ENCODE measurements around the gene AHCYL2.
"Not testable (repeated sequence)": the region's sequence is repeated elsewhere in the genome, so short reads cannot be mapped to it uniquely, and the experiment has no call there.

The AHCYL2 gene

DNA sequence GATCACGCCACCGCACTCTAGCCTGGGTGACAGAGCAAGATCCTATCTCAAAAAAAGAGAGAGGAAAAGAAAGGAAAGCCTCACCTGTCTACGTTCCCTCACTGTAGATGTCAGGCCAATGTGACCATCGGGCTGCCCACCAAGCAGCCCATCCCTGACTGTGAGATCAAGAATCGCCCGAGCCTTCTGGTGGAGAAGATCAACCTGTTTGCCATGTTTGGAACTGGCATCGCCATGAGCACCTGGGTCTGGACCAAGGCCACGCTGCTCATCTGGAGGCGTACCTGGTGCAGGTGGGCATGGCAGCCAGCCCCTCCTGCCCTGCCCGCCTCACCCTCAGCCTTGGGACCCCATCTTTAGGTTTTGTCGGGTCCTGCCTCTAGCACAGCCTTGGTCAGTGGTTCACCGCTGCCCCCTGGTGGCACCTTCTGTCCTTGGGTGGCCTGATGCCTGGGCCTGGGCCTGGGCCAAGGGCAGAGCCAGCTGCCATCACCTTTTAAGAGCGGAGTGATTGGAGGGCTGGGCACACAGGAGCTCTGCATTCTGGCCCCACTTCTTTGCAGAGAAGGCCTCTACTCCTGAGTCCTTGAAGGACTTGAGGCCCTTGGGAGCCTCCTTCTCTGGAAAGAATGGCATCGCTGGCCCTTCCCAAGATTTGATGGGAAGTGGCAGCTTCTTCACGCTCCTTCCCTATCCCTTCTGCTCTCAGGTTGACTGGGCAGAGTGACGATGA, 14.4 kb upstream of the AHCYL2 start:
- no peak for TF ChIP-seq POLR2A (IDR thresholded peaks at IDR 0.05; ENCODE audit: low read depth, low read length)
- TF ChIP-seq POLR2AphosphoS5 (IDR thresholded peaks at IDR 0.05; ENCODE audit: low read depth, low read length), result no peak
- no peak for TF ChIP-seq TAF1 (IDR thresholded peaks at IDR 0.05; ENCODE audit: borderline replicate concordance, low read depth, low read length)
- peak; percentile 96 for FAIRE-seq
- peak; percentile 92 for DNase-seq (ENCODE audit: insufficient read length)

DNA sequence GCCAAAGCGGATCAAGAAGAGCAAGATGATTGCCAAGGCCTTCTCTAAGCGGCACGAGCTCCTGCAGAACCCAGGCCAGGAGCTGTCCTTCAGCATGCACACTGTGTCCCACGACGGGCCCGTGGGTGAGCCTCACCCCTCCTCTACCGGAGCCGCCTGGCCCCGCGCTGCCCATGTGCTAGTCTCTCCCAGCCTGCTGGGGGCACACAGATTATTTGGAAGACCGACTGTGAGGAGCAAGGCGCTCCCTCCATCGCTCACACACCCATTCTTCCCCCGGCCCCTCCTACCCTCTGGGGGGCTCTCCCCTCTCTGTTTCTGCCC, 13.9 kb upstream of the AHCYL2 start:
- FAIRE-seq, result no peak
- TF ChIP-seq POLR2A (IDR thresholded peaks at IDR 0.05; ENCODE audit: low read depth, low read length), result no peak
- TF ChIP-seq POLR2AphosphoS5 (IDR thresholded peaks at IDR 0.05; ENCODE audit: low read depth, low read length), result no peak
- TF ChIP-seq TAF1 (IDR thresholded peaks at IDR 0.05; ENCODE audit: borderline replicate concordance, low read depth, low read length), result no peak

DNA sequence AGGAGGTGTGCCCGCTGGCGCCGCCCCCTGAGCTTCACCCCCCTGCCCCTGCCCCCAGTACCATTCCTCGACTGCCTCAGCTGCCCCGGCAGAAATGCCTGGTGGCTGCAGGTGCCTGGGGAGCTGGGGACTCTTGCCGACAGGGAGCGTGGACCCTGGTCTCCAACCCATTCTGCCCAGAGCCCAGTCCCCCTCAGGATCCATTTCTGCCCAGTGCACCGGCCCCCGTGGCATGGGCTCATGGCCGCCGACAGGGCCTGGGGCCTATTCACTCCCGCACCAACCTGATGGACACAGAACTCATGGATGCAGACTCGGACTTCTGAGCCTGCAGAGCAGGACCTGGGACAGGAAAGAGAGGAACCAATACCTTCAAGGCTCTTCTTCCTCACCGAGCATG, 12.7 kb upstream of the AHCYL2 start:
- no peak for FAIRE-seq
- TF ChIP-seq POLR2A (IDR thresholded peaks at IDR 0.05; ENCODE audit: low read depth, low read length) (no peak), TAF1 (IDR thresholded peaks at IDR 0.05; ENCODE audit: borderline replicate concordance, low read depth, low read length) (no peak), POLR2AphosphoS5 (IDR thresholded peaks at IDR 0.05; ENCODE audit: low read depth, low read length) (no peak)

More for the DNA sequence above, 13.9 kb upstream of the AHCYL2 start:
- no peak for DNase-seq (ENCODE audit: insufficient read length)

DNA sequence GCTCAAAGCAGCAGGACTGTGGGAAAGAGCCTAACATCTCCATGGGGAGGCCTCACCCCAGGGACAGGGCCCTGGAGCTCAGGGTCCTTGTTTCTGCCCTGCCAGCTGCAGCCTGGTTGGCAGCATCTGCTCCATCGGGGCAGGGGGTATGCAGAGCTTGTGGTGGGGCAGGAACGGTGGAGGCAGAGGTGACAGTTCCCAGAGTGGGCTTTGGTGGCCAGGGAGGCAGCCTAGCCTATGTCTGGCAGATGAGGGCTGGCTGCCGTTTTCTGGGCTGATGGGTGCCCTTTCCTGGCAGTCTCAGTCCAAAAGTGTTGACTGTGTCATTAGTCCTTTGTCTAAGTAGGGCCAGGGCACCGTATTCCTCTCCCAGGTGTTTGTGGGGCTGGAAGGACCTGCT, 12.2 kb upstream of the AHCYL2 start:
- no peak for FAIRE-seq
- no peak for DNase-seq (ENCODE audit: insufficient read length)

More for the DNA sequence above, 12.7 kb upstream of the AHCYL2 start:
- DNase-seq (ENCODE audit: insufficient read length), result no peak

DNA sequence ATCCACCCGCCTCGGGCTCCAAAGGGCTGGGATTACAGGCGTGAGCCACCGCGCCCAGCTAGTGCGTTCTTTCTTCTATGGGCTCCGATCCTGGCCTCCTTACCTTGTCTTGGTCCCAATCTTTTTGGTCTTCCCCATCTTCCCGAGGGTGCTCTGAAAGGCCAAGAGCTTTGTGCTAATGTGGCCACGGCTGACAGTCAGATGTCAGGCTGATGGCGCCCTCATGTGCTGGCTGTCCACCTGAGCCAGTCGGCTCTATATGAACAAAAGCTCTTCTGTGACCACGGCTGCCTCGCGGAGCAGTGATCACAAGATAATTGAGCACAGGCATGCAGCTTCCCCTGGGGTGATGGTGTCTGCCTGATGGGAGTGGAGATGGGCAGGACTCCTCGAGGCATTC, 11.0 kb upstream of the AHCYL2 start:
- DNase-seq (ENCODE audit: insufficient read length) (no peak), FAIRE-seq (no peak)
- no peak for TF ChIP-seq POLR2AphosphoS5 (IDR thresholded peaks at IDR 0.05; ENCODE audit: low read depth, low read length)
- TF ChIP-seq TAF1 (IDR thresholded peaks at IDR 0.05; ENCODE audit: borderline replicate concordance, low read depth, low read length), result no peak
- no peak for TF ChIP-seq POLR2A (IDR thresholded peaks at IDR 0.05; ENCODE audit: low read depth, low read length)

More for the DNA sequence above, 12.2 kb upstream of the AHCYL2 start:
- no peak for TF ChIP-seq TAF1 (IDR thresholded peaks at IDR 0.05; ENCODE audit: borderline replicate concordance, low read depth, low read length)
- no peak for TF ChIP-seq POLR2A (IDR thresholded peaks at IDR 0.05; ENCODE audit: low read depth, low read length)
- no peak for TF ChIP-seq POLR2AphosphoS5 (IDR thresholded peaks at IDR 0.05; ENCODE audit: low read depth, low read length)

DNA sequence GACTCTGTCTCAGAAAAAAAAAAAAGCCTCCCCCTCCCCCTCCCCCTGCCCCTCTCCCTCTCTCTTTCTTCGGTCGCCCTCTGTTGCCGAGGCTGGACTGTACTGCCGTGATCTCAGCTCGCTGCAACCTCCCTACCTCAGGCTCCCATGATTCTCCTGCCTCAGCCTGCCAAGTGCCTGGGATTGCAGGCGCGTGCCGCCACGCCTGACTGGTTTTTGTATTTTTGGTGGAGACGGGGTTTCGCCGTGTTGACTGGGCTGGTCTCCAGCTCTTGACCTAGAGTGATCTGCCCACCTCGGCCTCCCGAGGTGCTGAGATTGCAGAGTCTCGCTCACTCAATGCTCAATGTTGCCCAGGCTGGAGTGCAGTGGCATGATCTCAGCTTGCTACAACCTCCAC, 9.1 kb upstream of the AHCYL2 start:
- not testable (repeated sequence) for FAIRE-seq; DNase-seq (ENCODE audit: insufficient read length)

DNA sequence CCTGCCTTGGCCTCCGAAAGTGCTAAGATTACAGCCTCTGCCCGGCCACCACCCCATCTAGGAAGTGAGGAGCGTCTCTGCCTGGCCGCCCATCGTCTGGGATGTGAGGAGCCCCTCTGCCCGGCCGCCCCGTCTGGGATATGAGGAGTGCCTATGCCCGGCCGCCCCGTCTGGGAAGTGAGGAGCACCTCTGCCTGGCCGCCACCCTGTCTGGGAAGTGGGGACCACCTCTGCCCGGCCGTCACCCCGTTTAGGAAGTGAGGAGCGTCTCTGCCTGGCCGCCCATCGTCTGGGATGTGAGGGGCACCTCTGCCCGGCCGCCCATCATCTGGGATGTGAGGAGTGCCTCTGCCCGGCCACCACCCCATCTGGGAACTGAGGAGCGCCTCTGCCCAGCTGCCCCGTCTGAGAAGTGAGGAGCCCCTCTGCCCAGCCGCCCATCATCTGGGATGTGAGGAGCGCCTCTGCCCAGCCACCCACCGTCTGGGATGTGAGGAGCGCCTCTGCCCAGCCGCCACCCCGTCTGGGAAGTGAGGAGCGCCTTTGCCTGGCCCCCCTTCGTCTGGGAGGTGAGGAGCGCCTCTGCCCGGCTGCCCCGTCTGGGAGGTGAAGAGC, 8.6 kb upstream of the AHCYL2 start:
- not testable (repeated sequence) for FAIRE-seq; DNase-seq (ENCODE audit: insufficient read length)

DNA sequence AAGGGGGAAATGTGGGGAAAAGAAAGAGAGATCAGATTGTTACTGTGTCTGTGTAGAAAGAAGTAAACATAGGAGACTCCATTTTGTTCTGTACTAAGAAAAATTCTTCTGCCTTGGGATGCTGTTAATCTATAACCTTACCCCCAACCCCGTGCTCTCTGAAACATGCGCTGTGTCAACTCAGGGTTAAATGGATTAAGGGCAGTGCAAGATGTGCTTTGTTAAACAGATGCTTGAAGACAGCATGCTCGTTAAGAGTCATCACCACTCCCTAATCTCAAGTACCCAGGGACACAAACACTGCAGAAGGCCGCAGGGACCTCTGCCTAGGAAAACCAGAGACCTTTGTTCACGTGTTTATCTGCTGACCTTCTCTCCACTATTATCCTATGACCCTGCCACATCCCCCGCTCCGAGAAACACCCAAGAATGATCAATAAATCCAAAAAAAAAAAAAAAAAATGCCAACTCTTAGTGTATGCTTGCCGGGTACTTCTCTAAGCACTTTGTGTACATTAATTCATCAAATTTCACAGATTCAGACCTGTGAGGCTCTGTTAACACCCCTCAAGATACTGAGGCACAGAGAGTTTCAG, 7.9 kb upstream of the AHCYL2 start:
- not testable (repeated sequence) for DNase-seq (ENCODE audit: insufficient read length); FAIRE-seq

DNA sequence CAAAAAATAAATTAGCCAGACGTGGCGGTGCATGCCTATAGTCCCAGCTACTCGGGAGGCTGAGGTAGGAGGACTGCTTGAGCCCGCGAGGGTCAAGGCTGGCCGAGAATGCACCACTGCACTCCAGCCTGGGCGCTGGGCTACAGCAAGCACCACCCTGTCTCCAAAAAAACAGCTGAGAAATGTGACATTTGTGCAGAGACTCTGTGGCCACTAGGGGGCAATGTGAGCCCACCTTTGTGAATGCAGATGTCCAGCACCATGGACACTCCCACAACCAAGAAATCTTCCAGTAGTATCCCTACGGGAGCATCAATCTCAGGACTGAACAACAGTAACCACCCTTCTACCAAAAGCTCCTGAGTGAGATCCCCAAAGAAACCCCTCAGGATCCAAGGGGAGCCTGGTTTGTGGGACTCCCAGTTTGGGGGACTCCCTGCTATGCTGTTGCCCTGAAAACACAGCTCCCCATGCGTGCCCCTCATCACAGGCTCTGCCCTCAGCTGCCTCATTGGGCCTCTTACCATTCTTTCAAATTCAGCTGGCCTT, 6.2 kb upstream of the AHCYL2 start:
- peak; percentile 60 for FAIRE-seq
- DNase-seq (ENCODE audit: insufficient read length), result peak; percentile 55
- TF ChIP-seq POLR2A (IDR thresholded peaks at IDR 0.05; ENCODE audit: low read depth, low read length) (no peak), TAF1 (IDR thresholded peaks at IDR 0.05; ENCODE audit: borderline replicate concordance, low read depth, low read length) (no peak), POLR2AphosphoS5 (IDR thresholded peaks at IDR 0.05; ENCODE audit: low read depth, low read length) (no peak)

DNA sequence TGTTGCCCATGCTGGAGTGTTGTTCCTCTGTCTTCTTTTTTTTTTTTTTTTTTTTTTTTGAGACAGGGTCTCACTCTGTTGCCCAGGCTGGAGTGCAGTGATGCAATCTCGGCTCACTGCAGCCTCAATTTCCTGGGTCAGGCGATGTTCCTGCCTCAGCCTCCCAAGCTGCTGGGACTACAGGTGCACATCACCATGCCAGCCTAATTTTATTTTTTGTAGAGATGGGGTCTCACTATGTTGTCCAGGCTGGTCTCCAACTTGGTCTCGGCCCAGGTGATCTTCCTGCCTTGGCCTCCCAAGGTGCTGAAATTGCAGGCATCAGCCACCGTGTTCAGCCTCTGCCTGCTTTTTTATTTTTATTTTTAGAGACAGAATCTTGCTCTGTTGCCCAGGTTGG, 5.7 kb upstream of the AHCYL2 start:
- FAIRE-seq; DNase-seq (ENCODE audit: insufficient read length): not testable (repeated sequence)

DNA sequence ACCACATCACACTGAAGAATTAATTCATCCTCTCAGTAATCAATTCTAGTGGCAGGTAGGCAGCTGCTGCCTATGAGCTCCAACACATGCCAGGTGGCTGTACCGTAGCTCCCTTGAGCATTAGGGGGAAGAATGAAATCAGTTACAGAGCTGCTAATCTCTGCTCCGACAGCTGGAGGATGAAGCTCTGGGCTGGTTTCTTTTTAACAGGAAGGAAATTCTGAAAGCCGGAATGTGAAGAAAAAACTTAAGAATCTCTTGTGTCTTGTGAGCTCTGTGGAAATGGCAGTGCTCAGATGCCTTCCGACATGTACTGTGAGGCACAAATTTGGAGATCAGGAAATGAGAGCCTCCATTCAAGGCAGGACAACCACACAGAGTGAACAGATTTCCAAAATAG, 2.8 kb upstream of the AHCYL2 start:
- DNase-seq (ENCODE audit: insufficient read length), result no peak
- no peak for TF ChIP-seq POLR2AphosphoS5 (IDR thresholded peaks at IDR 0.05; ENCODE audit: low read depth, low read length)

DNA sequence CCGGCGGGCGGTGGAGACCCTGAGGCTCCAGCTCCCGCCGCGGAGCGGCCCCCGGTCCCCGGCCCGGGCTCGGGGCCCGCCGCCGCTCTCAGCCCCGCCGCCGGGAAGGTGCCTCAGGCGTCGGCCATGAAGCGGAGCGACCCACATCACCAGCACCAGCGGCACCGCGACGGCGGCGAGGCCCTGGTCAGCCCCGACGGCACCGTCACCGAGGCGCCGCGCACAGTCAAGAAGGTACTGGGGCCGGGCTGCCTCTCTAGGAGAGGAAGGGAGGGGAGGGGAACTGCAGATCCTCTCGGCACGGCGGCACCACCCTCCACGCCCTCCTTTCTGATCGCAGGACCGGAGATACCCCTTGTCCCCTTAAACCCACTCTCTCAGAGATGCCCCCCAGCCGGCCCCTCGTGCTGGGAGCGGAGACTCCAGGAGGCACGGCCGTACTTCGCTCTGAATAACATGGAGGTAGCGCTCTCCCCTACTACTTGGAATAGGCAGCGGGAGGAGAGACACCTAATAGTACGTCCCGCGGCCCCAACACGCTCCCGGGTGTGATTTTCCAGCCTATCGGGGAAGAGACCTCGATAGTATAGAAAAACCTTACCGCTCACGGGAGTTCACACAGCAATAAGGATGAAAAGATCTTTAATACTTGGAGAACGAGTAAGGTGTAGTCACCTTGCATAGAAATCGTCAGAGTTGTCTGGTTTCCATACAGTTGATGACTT, 538 bp downstream of the AHCYL2 start:
- no peak for DNase-seq (ENCODE audit: insufficient read length)

More for the DNA sequence above, 2.8 kb upstream of the AHCYL2 start:
- no peak for FAIRE-seq

More for the DNA sequence above, 538 bp downstream of the AHCYL2 start:
- TF ChIP-seq TAF1 (IDR thresholded peaks at IDR 0.05; ENCODE audit: borderline replicate concordance, low read depth, low read length) (no peak), POLR2AphosphoS5 (IDR thresholded peaks at IDR 0.05; ENCODE audit: low read depth, low read length) (no peak), POLR2A (IDR thresholded peaks at IDR 0.05; ENCODE audit: low read depth, low read length) (no peak)
- peak; percentile 64 for FAIRE-seq
